Activated CD8-positive, alpha-beta T cell treated with anti-CD3 and anti-CD28 coated beads, Interleukin-2, amount 10 ng/mL, durations not matched to agents 7 days and 5 days (primary cell): ENCODE data around the gene IL9. TPM values are rescaled to one million over a fixed set of nuclear protein-coding genes. Genes with fewer than 3 reads are reported as not detected.

ENCODE experiments used
- ATAC-seq: fragments of 150-1000 bp; cut with Tn5 transposase; one replicate; pipeline ENCODE4 v1.10.0; 2021; ENCODE audit warnings: moderate library complexity
- CTCF ChIA-PET: fragments of 350-600 bp; sonication (Branson Sonifier 250); formaldehyde crosslinking; loops from one replicate; lab custom pipeline; 2021; ENCODE audit warnings: antibody characterized with exemption; lab: Charles Lee
- POLR2A ChIA-PET: fragments of 350-600 bp; sonication (Branson Sonifier 250); formaldehyde crosslinking; loops from one replicate; lab custom pipeline; 2021; ENCODE audit warnings: antibody characterized with exemption; lab: Charles Lee
- DNase-seq: peaks from one replicate; pipeline ENCODE4 v3.0.0-alpha.2; 2020
- H3K27ac Mint-ChIP-seq: one replicate; pipeline ENCODE4 v1.8.0; 2021; ENCODE audit warnings: mild to moderate bottlenecking, mixed read lengths
- H3K27me3 Mint-ChIP-seq: one replicate; pipeline ENCODE4 v1.8.0; 2021; ENCODE audit warnings: low read depth, mixed read lengths
- H3K36me3 Mint-ChIP-seq: one replicate; pipeline ENCODE4 v1.8.0; 2021; ENCODE audit warnings: low read depth, mixed read lengths
- H3K4me1 Mint-ChIP-seq: one replicate; pipeline ENCODE4 v1.8.0; 2021; ENCODE audit warnings: low read depth, mixed read lengths
- H3K4me3 Mint-ChIP-seq: one replicate; pipeline ENCODE4 v1.8.0; 2021; ENCODE audit warnings: mild to moderate bottlenecking, mixed read lengths
- H3K9me3 Mint-ChIP-seq: one replicate; pipeline ENCODE4 v1.8.0; 2022; ENCODE audit warnings: mixed read lengths; ENCODE audit not compliant: insufficient read depth
- total RNA-seq, 2 experiments: library from RNA; stranded (reverse); gene quantifications; one replicate each; pipeline ENCODE4 v1.2.3, GENCODE V29; 2021

IL9 gene
- total RNA-seq, 2 experiments from 2014 or later, result not detected

DNA sequence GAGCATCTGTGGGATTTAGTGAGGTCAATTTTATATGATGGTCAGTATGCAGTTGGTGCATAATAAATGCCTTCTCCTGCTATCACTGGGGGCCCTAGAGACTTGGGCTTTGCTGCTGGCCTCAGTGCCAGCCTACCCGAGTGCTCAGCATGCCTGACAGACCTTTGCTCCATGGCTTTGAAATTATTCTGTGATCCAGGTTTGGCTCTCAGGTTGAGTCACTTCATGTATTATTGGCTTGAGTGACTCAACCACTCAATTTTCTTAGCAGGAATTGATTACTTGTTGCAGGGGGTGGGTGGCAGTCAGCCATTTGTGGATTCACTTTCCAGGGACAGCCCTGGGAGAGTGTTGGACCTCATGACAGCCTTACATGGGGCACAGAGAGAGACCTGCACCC is 47.7 kb downstream of the IL9 start:
- no peak for ATAC-seq

DNA sequence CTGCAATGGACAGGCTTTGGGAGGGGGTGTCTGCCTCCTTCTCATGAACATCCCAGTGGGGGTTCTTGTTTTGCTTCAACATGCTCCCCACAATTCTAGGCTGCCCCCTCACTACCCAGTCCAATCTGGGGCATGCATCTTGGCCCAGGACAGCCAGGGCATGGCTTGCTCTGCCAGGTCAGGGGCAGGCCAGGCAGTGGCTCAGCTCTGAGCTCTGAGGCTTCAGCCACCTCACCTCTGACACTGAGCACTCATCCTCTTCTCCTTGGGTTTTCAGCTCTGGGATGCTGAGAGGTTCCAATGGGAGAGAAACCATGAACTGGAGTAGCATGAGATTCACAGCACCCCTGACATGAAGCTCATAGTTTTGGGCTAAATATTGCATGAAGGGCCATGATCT is 49.3 kb downstream of the IL9 start:
- ATAC-seq (no peak), DNase-seq (no peak)
- H3K9me3 Mint-ChIP-seq, result no peaks in the 10 kb centered on the region
- POLR2A ChIA-PET, result no interaction called here
- H3K36me3 Mint-ChIP-seq, result no peaks in the 10 kb centered on the region
- CTCF ChIA-PET, result no interaction called here
- H3K27me3 Mint-ChIP-seq, result peaks cover 3% of the 10 kb centered on the region
- H3K4me3 Mint-ChIP-seq, result no peak overlapping the region
- H3K4me1 Mint-ChIP-seq, result no peaks in the 10 kb centered on the region
- no peak overlapping the region for H3K27ac Mint-ChIP-seq

More for the DNA sequence above, 47.7 kb downstream of the IL9 start:
- Mint-ChIP-seq H3K27ac (no peak overlapping the region), H3K9me3 (no peaks in the 10 kb centered on the region), H3K4me1 (no peaks in the 10 kb centered on the region), H3K36me3 (no peaks in the 10 kb centered on the region), H3K27me3 (no peaks in the 10 kb centered on the region), H3K4me3 (no peak overlapping the region)
- ChIA-PET POLR2A (no interaction called here), CTCF (no interaction called here)
- DNase-seq, result no peak

DNA sequence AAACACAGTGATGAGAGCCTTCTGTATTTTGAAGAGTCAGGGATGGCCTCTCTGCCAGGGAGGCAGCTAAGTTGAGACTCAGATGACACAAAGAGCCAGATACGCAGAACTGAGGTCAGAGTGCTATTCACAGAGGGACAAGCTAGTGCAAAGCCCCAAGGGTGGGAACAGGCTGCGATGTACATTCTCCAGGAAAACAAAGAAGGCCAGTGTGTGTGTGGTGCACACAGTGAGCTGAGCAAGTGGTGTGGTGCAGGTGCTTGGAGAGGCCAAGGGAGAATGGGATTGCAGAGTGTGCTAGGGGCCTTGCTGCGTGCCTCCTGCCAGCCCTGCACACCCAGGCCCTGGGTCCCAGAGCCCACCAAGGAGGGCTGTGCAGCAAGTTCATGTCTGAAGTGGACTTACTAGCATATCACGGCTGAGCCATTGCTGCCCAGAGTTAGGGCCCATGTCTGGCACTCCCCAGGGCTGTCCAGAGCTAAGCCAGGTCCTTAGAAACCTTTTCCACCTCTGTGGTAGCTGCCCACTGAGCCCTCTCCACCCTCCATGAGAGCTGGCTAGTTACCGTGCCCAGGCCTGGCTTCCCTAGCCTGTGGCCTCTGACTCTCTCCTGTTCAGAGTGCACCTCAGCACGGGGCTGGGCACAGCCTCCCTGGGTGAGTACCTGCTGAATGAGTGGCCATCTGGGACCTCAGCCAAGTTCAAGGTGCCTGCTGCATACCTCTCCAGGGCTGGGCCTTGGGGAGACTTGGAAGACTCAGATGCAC is 51.9 kb downstream of the IL9 start:
- Mint-ChIP-seq H3K9me3 (no peaks in the 10 kb centered on the region), H3K36me3 (no peaks in the 10 kb centered on the region), H3K27me3 (peaks cover 9% of the 10 kb centered on the region), H3K4me3 (no peak overlapping the region), H3K4me1 (no peaks in the 10 kb centered on the region), H3K27ac (no peak overlapping the region)
- no peak for ATAC-seq
- POLR2A ChIA-PET, result no interaction called here
- CTCF ChIA-PET, result no interaction called here
- no peak for DNase-seq

DNA sequence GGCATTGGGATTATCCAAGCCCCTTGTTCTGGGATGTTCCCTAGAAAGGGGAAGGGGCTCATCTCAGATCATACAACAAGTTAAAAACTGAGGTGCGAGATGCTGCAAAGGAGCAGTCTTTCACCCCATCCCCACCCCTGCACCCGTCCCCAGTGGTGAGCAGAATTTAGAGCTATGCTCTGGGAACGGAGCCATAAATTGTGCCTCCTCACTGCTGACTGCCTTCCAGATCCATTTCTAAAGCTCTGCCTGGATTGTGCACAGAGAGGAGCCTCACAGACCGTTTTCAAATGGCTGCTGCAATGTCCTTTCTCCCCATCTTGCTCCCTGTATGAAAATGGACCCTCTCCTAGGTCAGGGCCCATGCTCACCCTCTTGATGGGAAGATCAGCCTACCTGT is 52.9 kb downstream of the IL9 start:
- H3K4me1 Mint-ChIP-seq, result no peaks in the 10 kb centered on the region
- ChIA-PET CTCF (no interaction called here), POLR2A (no interaction called here)

More for the DNA sequence above, 52.9 kb downstream of the IL9 start:
- ATAC-seq, result no peak
- Mint-ChIP-seq H3K4me3 (no peak overlapping the region), H3K36me3 (no peaks in the 10 kb centered on the region), H3K27me3 (peaks cover 9% of the 10 kb centered on the region), H3K9me3 (no peaks in the 10 kb centered on the region), H3K27ac (no peak overlapping the region)
- no peak for DNase-seq

Other genes with a start within 250 kb of the IL9 start
- not detected for gene SLC25A48, start 61.2 kb downstream of the IL9 start, total RNA-seq
- gene LECT2, start 59.1 kb upstream of the IL9 start, total RNA-seq, result not detected
- not detected for gene TGFBI, start 133.1 kb upstream of the IL9 start, total RNA-seq
- 10 to 100 TPM; 19.0 to 19.5 TPM for gene SMAD5, start 237.0 kb upstream of the IL9 start, total RNA-seq